Stomach (tissue), 9 donors: Measurements from ENCODE around the gene BTNL8. TPM values are rescaled to one million over a fixed set of nuclear protein-coding genes. Genes with fewer than 3 reads are reported as not detected.

Experiments used
- DNase-seq, 2 donors: peaks; one replicate each; pipeline versions ENCODE4 v3.0.0 to v3.0.0-alpha.2; 2013 to 2019
- H3K27ac ChIP-seq, 5 donors: fragments of 200-600 bp in 4 of 5; sonication (generic) in 4 of 5; one replicate each; pipeline ENCODE4 v1.5.1; 2013 to 2019; ENCODE audit warnings: mild to moderate bottlenecking in 1 of 5, moderate library complexity in 1 of 5
- H3K27me3 ChIP-seq, 3 donors: fragments of 200-600 bp; sonication (generic); one replicate each; pipeline ENCODE4 v1.5.1; 2017 to 2019; ENCODE audit warnings: mixed run types in 1 of 3
- H3K36me3 ChIP-seq, 4 donors: fragments of 200-600 bp; sonication (generic); 1 replicate in 3 of 4; 2 replicates in 1 of 4; pipeline ENCODE4 v1.5.1; 2016 to 2019
- H3K4me1 ChIP-seq, 4 donors: fragments of 200-600 bp; sonication (generic); one replicate each; pipeline ENCODE4 v1.5.1; 2016 to 2019
- H3K4me3 ChIP-seq, 4 donors: fragments of 200-600 bp; sonication (generic) in 3 of 4; one replicate each; pipeline ENCODE4 v1.5.1; 2016 to 2019; ENCODE audit warnings: mild to moderate bottlenecking in 1 of 4
- H3K9me3 ChIP-seq, 4 donors: fragments of 200-600 bp; sonication (generic); one replicate each; pipeline ENCODE4 v1.5.1; 2016 to 2019
- EP300 ChIP-seq: sonication (generic); formaldehyde crosslinking; IDR thresholded peaks from one replicate; pipeline ENCODE4 v1.6.1; 2017; ENCODE audit warnings: antibody characterized with exemption
- POLR2A ChIP-seq, 4 donors: fragments of 450-650 bp; IDR thresholded peaks; one replicate each; pipeline ENCODE4 v1.6.1; 2016; ENCODE audit warnings: antibody characterized with exemption in 4 of 4, control low read depth in 2 of 4, mild to moderate bottlenecking in 1 of 4, moderate library complexity in 1 of 4
- POLR2AphosphoS5 ChIP-seq, 3 donors: sonication (generic); formaldehyde crosslinking; IDR thresholded peaks; one replicate each; pipeline ENCODE4 v1.6.1; 2016; ENCODE audit warnings: antibody characterized with exemption in 3 of 3
- WGBS, 5 donors: extraction: QIAGEN DNeasy Blood & Tissue Kit in 3 of 5; methylation state at CpG; one replicate each; pipeline versions ENCODE4 v1.1.5 to v1.1.7; 2013 to 2018; 5-methylcytosine and 5-hydroxymethylcytosine counted together
- intact Hi-C: fragments of 100-400 bp; cut with DNase I; formaldehyde crosslinking; loops from one replicate; pipeline ENCODE4 v1.15.1; 2023; ENCODE audit warnings: low total_unique reads
- polyA plus RNA-seq, 3 donors: library from polyadenylated mRNA; stranded (reverse); fragments of 200-250 nt; gene quantifications; one replicate each; pipeline ENCODE4 v1.2.3, GENCODE V29; 2013
- total RNA-seq, 5 donors: library from RNA; depleted of rRNA; stranded (reverse); fragments of >200 nt; gene quantifications; one replicate each; pipeline versions ENCODE4 v1.1.0 to v1.2.3, GENCODE V29; 2014 to 2016
- TF ChIP-seq, protein P1 (sequence below), 7 experiments: fragments of 450-650 bp in 4 of 7; fragments of 200-600 bp in 3 of 7; sonication (generic) in 3 of 7; IDR thresholded peaks; one replicate each; pipeline ENCODE4 v1.5.1; 2016 to 2019; ENCODE audit warnings: antibody characterized with exemption in 7 of 7, control low read depth in 2 of 7, mild to moderate bottlenecking in 1 of 7
- donor health status: healthy with polysubstance abuse.
- donor health status: Bipolar disorder and iron deficiency.
- donor health status: healthy.

The BTNL8 gene
- total and polyA plus RNA-seq, 8 donors: 0.76 to 22.0 (median 4.0) TPM

DNA sequence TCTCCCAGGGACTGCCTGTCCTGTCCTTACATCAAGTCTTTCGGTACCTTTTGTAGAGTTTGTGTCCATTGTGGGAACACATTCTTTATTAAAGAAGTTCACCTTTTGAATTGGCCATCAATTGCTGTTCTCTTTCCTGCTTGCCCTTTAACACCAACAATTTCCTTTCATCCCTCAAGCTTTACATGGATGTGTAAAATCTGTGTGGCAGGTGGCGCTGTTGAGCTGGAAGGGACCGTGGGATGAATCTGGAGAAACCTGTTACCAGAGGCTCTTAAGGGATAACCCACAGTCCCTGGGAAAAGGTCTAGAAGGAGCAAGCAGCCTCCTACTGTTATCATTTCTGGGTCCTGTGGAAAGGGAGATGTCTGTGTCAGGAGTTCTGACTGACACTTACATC lies 30.0 kb upstream of the BTNL8 start:
- 0 to 3% (median 2%) methylated on average over 3 of the region's 3 CpGs for WGBS, 5 donors
- H3K27me3 ChIP-seq: no peaks in the 10 kb centered on the region
- intact Hi-C loops: loop anchor here (10.0 kb wide), 1 partner anchor 286 kb away; no protein-coding TSS in a partner anchor
- no peak overlapping the region for H3K4me3 ChIP-seq
- no peaks in the 10 kb centered on the region for H3K36me3 ChIP-seq
- peak overlapping the region in 1 of 5 donors; percentile 84 for H3K27ac ChIP-seq
- peak; percentile 94 for DNase-seq
- no peaks in the 10 kb centered on the region for H3K9me3 ChIP-seq
- H3K4me1 ChIP-seq: peaks cover 0 to 21% (median 11%) of the 10 kb centered on the region in 4 donors
- TF ChIP-seq POLR2AphosphoS5 (IDR thresholded peaks at IDR 0.05) (peak in 2 of 3 donors; percentile 34 to 81), EP300 (no peak)
- TF ChIP-seq, protein P1, sequence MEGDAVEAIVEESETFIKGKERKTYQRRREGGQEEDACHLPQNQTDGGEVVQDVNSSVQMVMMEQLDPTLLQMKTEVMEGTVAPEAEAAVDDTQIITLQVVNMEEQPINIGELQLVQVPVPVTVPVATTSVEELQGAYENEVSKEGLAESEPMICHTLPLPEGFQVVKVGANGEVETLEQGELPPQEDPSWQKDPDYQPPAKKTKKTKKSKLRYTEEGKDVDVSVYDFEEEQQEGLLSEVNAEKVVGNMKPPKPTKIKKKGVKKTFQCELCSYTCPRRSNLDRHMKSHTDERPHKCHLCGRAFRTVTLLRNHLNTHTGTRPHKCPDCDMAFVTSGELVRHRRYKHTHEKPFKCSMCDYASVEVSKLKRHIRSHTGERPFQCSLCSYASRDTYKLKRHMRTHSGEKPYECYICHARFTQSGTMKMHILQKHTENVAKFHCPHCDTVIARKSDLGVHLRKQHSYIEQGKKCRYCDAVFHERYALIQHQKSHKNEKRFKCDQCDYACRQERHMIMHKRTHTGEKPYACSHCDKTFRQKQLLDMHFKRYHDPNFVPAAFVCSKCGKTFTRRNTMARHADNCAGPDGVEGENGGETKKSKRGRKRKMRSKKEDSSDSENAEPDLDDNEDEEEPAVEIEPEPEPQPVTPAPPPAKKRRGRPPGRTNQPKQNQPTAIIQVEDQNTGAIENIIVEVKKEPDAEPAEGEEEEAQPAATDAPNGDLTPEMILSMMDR (IDR thresholded peaks at IDR 0.05): peak in 5 of 7 experiments; percentile 52 to 87 (median 78)

DNA sequence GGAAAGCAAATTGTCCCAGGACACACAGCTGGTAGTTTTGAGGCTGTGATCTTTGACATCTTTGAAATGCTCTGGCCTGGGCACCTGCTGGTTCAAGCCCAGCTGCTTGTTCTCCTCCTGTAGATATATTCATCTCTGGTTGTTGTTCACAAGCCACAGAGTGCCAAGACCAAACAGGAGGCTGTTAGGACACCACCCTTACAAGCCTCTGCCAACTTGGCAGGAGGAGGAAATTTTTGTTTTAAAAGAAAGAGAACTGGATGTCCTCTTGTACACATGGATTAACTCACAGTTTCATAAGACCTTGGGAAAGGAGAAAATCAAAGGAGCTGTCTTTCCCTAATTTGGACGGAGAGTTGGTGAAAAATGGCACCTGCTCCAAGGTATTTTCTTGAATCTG lies 29.4 kb upstream of the BTNL8 start:
- no peak overlapping the region for H3K4me3 ChIP-seq
- intact Hi-C loops: loop anchor here (10.0 kb wide), 1 partner anchor 285 kb away; no protein-coding TSS in a partner anchor
- no peaks in the 10 kb centered on the region for H3K36me3 ChIP-seq
- WGBS, 5 donors: 42 to 76% (median 67%) methylated on average over 1 of the region's 1 CpG
- TF ChIP-seq EP300 (peak; percentile 77), POLR2AphosphoS5 (IDR thresholded peaks at IDR 0.05) (peak; percentile 43 to 92 (median 70)), POLR2A (IDR thresholded peaks at IDR 0.05) (no peak)
- TF ChIP-seq, protein P1 (IDR thresholded peaks at IDR 0.05): no peak
- H3K27me3 ChIP-seq: no peaks in the 10 kb centered on the region
- H3K4me1 ChIP-seq: peaks cover 0 to 28% (median 14%) of the 10 kb centered on the region in 4 donors
- no peaks in the 10 kb centered on the region for H3K9me3 ChIP-seq
- no peak for DNase-seq
- peak overlapping the region in 3 of 5 donors; percentile 2 to 84 (median 41) for H3K27ac ChIP-seq

DNA sequence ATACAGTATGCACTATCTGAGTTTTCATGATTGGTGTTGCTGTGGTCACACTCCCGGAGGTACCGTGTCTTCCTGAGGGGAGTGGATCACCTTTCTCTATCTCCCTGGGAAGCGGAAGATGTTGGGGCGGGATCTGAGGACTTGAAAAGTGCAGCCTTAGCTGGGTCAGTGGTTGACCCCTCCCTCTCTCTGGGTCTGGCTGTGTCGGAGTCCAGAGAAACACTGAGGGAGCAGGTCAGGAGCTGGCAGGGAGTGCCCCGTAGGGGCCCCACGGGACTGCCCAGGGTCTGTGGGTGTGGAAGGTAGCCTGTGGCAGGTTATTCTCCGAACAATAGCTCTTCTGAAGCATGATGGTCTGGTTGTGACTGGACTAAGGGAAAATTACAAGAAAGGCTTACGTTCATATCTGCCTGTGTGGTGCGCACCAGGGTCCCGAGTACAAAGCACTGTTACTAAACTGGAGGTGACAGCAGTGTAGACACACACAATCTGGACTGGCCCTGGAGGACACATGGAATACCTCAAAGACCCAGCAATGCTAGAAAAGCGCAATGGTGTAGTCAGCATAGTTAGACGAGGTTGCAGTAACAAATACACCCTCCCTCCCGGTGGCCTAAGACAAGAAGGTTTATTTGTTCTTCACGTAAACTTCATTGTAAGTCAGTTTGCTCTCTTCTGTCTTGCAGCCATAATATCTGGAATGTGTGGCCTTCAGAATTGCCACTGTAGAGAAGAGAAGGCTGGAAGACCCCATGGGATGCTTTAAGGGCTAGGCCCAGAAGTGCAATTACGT lies 28.5 kb upstream of the BTNL8 start:
- no peaks in the 10 kb centered on the region for H3K27me3 ChIP-seq
- 69 to 76% (median 73%) methylated on average over 16 of the region's 16 CpGs for WGBS, 5 donors
- peak overlapping the region in 3 of 5 donors; percentile 2 to 84 (median 41) for H3K27ac ChIP-seq
- H3K4me3 ChIP-seq: no peak overlapping the region
- intact Hi-C loops: no loop called here
- no peaks in the 10 kb centered on the region for H3K36me3 ChIP-seq
- no peaks in the 10 kb centered on the region for H3K9me3 ChIP-seq
- TF ChIP-seq POLR2AphosphoS5 (IDR thresholded peaks at IDR 0.05) (no peak), POLR2A (IDR thresholded peaks at IDR 0.05) (no peak), EP300 (no peak)
- TF ChIP-seq, protein P1 (IDR thresholded peaks at IDR 0.05): no peak
- H3K4me1 ChIP-seq: peaks cover 0 to 36% (median 22%) of the 10 kb centered on the region in 4 donors
- no peak for DNase-seq

DNA sequence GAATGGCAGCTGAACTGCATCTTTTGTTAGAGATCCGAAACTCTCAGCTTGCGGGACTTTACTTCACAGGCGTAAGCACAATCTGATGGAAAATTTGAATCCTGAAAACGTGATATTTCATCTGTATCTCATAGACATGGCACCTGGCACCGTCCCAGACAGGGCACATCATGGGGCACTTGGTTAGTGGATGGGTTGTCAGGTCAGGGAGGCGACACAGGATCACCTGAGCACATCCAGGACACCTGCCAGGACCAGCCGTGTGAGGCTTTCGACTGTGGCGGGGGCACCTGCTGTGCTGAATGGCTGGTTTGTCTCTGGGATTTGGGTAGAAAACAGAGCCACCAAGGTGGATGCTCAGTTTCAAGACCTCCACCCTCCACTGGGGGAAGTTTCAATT lies 26.5 kb upstream of the BTNL8 start:
- intact Hi-C loops: no loop called here
- Histone ChIP-seq H3K27ac (peak overlapping the region in 1 of 5 donors; percentile 84), H3K9me3 (no peaks in the 10 kb centered on the region), H3K4me3 (no peak overlapping the region), H3K27me3 (no peaks in the 10 kb centered on the region), H3K36me3 (no peaks in the 10 kb centered on the region), H3K4me1 (peaks cover 0 to 41% (median 22%) of the 10 kb centered on the region in 4 donors)
- DNase-seq: no peak
- TF ChIP-seq POLR2A (IDR thresholded peaks at IDR 0.05): no peak
- TF ChIP-seq, protein P1 (IDR thresholded peaks at IDR 0.05): no peak
- no peak for TF ChIP-seq EP300
- no peak for TF ChIP-seq POLR2AphosphoS5 (IDR thresholded peaks at IDR 0.05)
- 87 to 92% (median 90%) methylated on average over 9 of the region's 9 CpGs for WGBS, 5 donors
